B cell (primary cell): ENCODE results near the gene PTPRM. TPM values are rescaled to one million over a fixed set of nuclear protein-coding genes. Genes with fewer than 3 reads are reported as not detected.
"Not testable (repeated sequence)": the region's sequence is repeated elsewhere in the genome, so short reads cannot be mapped to it uniquely, and the experiment has no call there.

Source experiments
- ATAC-seq: fragments of 200-7000 bp; cut with Tn5 transposase; one replicate; pipeline ENCODE4 v1.10.0; 2021; ENCODE audit warnings: low read depth, mild to moderate bottlenecking, moderate number of reproducible peaks, moderate library complexity
- CTCF ChIA-PET: fragments of 350-600 bp; sonication (Branson Sonifier 250); formaldehyde crosslinking; loops from one replicate; lab custom pipeline; 2021; ENCODE audit warnings: antibody characterized with exemption, inconsistent platforms; lab: Charles Lee
- POLR2A ChIA-PET: fragments of 350-600 bp; sonication (Branson Sonifier 250); formaldehyde crosslinking; loops from one replicate; lab custom pipeline; 2021; ENCODE audit warnings: antibody characterized with exemption; lab: Charles Lee
- DNase-seq: peaks from one replicate; pipeline ENCODE4 v3.0.0; 2013
- H2AFZ ChIP-seq: 2 replicates; pipeline ENCODE4 v1.6.1; 2012; ENCODE audit warnings: mild to moderate bottlenecking, low read depth, low read length; ENCODE audit not compliant: insufficient read depth, poor library complexity, severe bottlenecking
- H3K27ac ChIP-seq, 2 donors: 1 replicate in 1 of 2; 2 replicates in 1 of 2; pipeline ENCODE4 v1.5.1; 2012 to 2013; ENCODE audit warnings: low read length in 2 of 2, mild to moderate bottlenecking in 2 of 2, moderate library complexity in 1 of 2
- H3K27me3 ChIP-seq, 4 experiments: fragments of 200-600 bp in 1 of 4; sonication (generic) in 1 of 4; replicated peaks in 1 of 4; 1 replicate in 2 of 4; 2 replicates in 2 of 4; pipeline versions ENCODE4 v1.6.1 to v1.7.0; 2013 to 2016; ENCODE audit warnings: low read length in 3 of 4, mild to moderate bottlenecking in 2 of 4, mixed read lengths in 1 of 4, moderate library complexity in 1 of 4; ENCODE audit not compliant: insufficient read depth in 4 of 4, control insufficient read depth in 3 of 4; ENCODE audit errors: control extremely low read depth in 1 of 4
- H3K36me3 ChIP-seq, 2 experiments: replicated peaks in 1 of 2; 1 replicate in 1 of 2; 2 replicates in 1 of 2; pipeline versions ENCODE4 v1.6.1 to v1.7.1; 2013; ENCODE audit warnings: low read length in 1 of 2; ENCODE audit not compliant: insufficient read depth in 2 of 2, control insufficient read depth in 1 of 2; ENCODE audit errors: control extremely low read depth in 1 of 2, extremely low read depth in 1 of 2
- H3K4me1 ChIP-seq, 2 donors: fragments of 200-600 bp in 1 of 2; sonication (generic) in 1 of 2; 1 replicate in 1 of 2; 2 replicates in 1 of 2; pipeline versions ENCODE4 v1.5.1 to v1.6.1; 2013 to 2017; ENCODE audit warnings: low read length in 2 of 2; ENCODE audit not compliant: control insufficient read depth in 2 of 2, insufficient read depth in 2 of 2
- H3K4me2 ChIP-seq: replicated peaks from 2 replicates; pipeline ENCODE3; 2012; ENCODE audit warnings: mild to moderate bottlenecking, low read depth, low read length; ENCODE audit not compliant: poor library complexity, severe bottlenecking
- H3K4me3 ChIP-seq, 5 experiments: fragments of 200-600 bp in 1 of 5; sonication (generic) in 1 of 5; 1 replicate in 3 of 5; 2 replicates in 2 of 5; pipeline versions ENCODE4 v1.5.1 to v1.7.0; 2011 to 2016; ENCODE audit warnings: low read length in 4 of 5, mild to moderate bottlenecking in 4 of 5, low read depth in 2 of 5, control low read depth in 1 of 5, moderate library complexity in 1 of 5; ENCODE audit not compliant: insufficient read depth in 1 of 5; ENCODE audit errors: control extremely low read depth in 1 of 5, extremely low read depth in 1 of 5
- H3K79me2 ChIP-seq: fragments of 200-600 bp; sonication (generic); one replicate; pipeline ENCODE4 v1.6.0; 2016; ENCODE audit warnings: low read length; ENCODE audit not compliant: control insufficient read depth, insufficient read depth
- H3K9ac ChIP-seq: fragments of 200-600 bp; sonication (generic); 2 replicates; pipeline ENCODE4 v1.6.1; 2017; ENCODE audit warnings: mild to moderate bottlenecking, low read length, moderate library complexity
- H3K9me3 ChIP-seq, 3 donors: one replicate each; pipeline versions ENCODE4 v1.6.1 to v1.7.1; 2013; ENCODE audit warnings: low read length in 2 of 3; ENCODE audit not compliant: control insufficient read depth in 2 of 3, insufficient read depth in 1 of 3; ENCODE audit errors: control extremely low read depth in 1 of 3
- H4K20me1 ChIP-seq: 2 replicates; pipeline ENCODE4 v1.6.0; 2012; ENCODE audit warnings: mild to moderate bottlenecking, low read length; ENCODE audit not compliant: insufficient read depth, control insufficient read depth, poor library complexity, severe bottlenecking
- H3K27ac Mint-ChIP-seq: one replicate; pipeline ENCODE4 v1.8.0; 2021; ENCODE audit warnings: mixed read lengths
- H3K27me3 Mint-ChIP-seq: one replicate; pipeline ENCODE4 v1.8.0; 2021; ENCODE audit warnings: mixed read lengths
- H3K4me1 Mint-ChIP-seq: one replicate; pipeline ENCODE4 v1.8.0; 2021; ENCODE audit warnings: mixed read lengths
- H3K4me3 Mint-ChIP-seq: one replicate; pipeline ENCODE4 v1.8.0; 2021; ENCODE audit warnings: mixed read lengths
- H3K9me3 Mint-ChIP-seq: one replicate; pipeline ENCODE4 v1.8.0; 2022; ENCODE audit warnings: mixed read lengths; ENCODE audit not compliant: insufficient read depth
- EZH2 ChIP-seq: IDR thresholded peaks from 2 replicates; pipeline ENCODE4 v1.6.1; 2012; ENCODE audit warnings: borderline replicate concordance, low read depth, mild to moderate bottlenecking, moderate library complexity, low read length; ENCODE audit not compliant: insufficient read depth, poor library complexity, severe bottlenecking
- WGBS: methylation state at CpG from one replicate; pipeline ENCODE4 v1.1.5; 2013; ENCODE audit warnings: missing lambda C conversion rate; ENCODE audit not compliant: insufficient coverage; 5-methylcytosine and 5-hydroxymethylcytosine counted together
- intact Hi-C: fragments of 100-400 bp; cut with micrococcal nuclease; formaldehyde crosslinking; loops from one replicate; pipeline ENCODE4 v1.10.0; 2022
- polyA plus RNA-seq: library from polyadenylated mRNA; depleted of rRNA; stranded (reverse); fragments of >200 nt; gene quantifications from 2 replicates; pipeline ENCODE4 v1.2.3, GENCODE V29; 2012
- total RNA-seq, 2 donors: library from RNA; stranded (reverse); fragments of 120-200 nt in 1 of 2; gene quantifications; 1 replicate in 1 of 2; 2 replicates in 1 of 2; pipeline versions ENCODE4 v1.2.3 to v1.2.4, GENCODE V29; 2013 to 2022
- TF ChIP-seq, protein P1 (sequence below): fragments of 200-600 bp; IDR thresholded peaks from one replicate; pipeline ENCODE4 v1.8.0; 2022; ENCODE audit warnings: antibody characterized with exemption, mild to moderate bottlenecking

The PTPRM gene
- total and polyA plus RNA-seq, 2 donors (not counting 1 experiment from before 2014, with no cell fraction given): 0.20 to 0.89 TPM

DNA sequence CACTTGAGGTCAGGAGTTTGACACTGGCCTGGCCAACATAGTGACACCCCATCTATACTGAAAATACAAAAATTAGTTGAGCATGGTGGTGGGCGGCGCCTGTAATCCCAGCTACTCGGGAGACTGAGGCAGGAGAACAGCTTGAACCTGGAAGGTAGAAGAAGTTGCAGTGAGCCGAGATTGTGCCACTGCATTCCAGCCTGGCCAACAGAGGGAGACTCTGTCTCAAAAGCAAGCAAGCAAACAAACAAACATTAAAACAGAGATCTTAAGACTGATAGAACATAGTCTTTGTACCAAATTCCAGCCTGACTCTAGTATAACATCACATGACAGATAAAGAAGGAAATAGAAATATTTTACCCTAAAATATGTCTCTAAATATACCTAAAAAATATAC is 168.1 kb downstream of the PTPRM start:
- H3K27ac Mint-ChIP-seq: no peak overlapping the region
- no peak overlapping the region for H2AFZ ChIP-seq
- no peaks in the 10 kb centered on the region for H3K27me3 Mint-ChIP-seq
- H3K4me1 ChIP-seq: no peaks in the 10 kb centered on the region
- H3K79me2 ChIP-seq: no peaks in the 10 kb centered on the region
- H3K36me3 ChIP-seq: no peaks in the 10 kb centered on the region
- no peak for ATAC-seq
- CTCF ChIA-PET: no interaction called here
- intact Hi-C loops: no loop called here
- no peaks in the 10 kb centered on the region for H3K4me1 Mint-ChIP-seq
- WGBS: 60% methylated on average over 1 of the region's 4 CpGs
- no peak overlapping the region for H3K4me3 Mint-ChIP-seq
- no peak for TF ChIP-seq EZH2
- TF ChIP-seq, protein P1, sequence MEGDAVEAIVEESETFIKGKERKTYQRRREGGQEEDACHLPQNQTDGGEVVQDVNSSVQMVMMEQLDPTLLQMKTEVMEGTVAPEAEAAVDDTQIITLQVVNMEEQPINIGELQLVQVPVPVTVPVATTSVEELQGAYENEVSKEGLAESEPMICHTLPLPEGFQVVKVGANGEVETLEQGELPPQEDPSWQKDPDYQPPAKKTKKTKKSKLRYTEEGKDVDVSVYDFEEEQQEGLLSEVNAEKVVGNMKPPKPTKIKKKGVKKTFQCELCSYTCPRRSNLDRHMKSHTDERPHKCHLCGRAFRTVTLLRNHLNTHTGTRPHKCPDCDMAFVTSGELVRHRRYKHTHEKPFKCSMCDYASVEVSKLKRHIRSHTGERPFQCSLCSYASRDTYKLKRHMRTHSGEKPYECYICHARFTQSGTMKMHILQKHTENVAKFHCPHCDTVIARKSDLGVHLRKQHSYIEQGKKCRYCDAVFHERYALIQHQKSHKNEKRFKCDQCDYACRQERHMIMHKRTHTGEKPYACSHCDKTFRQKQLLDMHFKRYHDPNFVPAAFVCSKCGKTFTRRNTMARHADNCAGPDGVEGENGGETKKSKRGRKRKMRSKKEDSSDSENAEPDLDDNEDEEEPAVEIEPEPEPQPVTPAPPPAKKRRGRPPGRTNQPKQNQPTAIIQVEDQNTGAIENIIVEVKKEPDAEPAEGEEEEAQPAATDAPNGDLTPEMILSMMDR: no peak
- no peaks in the 10 kb centered on the region for H3K9me3 Mint-ChIP-seq
- H3K27me3 ChIP-seq: no peaks in the 10 kb centered on the region
- no peak overlapping the region for H3K4me2 ChIP-seq
- POLR2A ChIA-PET: no interaction called here
- DNase-seq: no peak
- no peak overlapping the region for H3K9ac ChIP-seq
- no peak overlapping the region for H3K27ac ChIP-seq
- no peak overlapping the region for H3K4me3 ChIP-seq
- H4K20me1 ChIP-seq: no peaks in the 10 kb centered on the region
- peaks cover 0 to 3% (median 0%) of the 10 kb centered on the region in 3 donors for H3K9me3 ChIP-seq

DNA sequence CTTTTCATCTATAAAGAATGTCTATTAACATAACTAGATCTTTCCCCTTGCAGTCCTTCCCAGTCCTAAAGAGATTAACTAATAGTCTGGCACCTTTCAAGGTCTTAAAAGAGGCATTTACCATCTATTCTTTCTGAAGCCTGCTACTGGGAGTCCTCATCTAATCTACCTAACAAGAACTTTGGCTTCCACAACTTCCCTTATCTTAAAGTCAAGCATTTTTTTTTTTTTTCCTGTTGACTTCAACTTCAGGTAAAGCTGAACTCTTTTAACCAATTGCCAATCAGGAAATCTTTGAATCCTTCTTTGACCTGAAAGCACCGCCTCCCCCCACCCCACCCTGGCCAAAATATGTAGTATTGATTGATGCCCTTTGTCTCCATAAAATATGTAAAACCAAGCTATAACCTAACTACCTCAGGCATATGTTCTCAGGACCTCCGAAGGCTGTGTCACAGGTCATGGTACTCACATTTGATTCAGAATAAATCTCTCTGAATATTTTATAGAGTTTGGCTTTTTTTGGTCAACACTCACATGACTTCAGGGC is 168.6 kb downstream of the PTPRM start:
- no peaks in the 10 kb centered on the region for H3K27me3 ChIP-seq
- H3K27ac ChIP-seq: no peak overlapping the region
- WGBS: no CpG with 5 or more reads among the region's 2 CpGs
- no peaks in the 10 kb centered on the region for H3K4me1 ChIP-seq
- intact Hi-C loops: no loop called here
- Mint-ChIP-seq H3K4me3 (no peak overlapping the region), H3K9me3 (no peaks in the 10 kb centered on the region), H3K4me1 (no peaks in the 10 kb centered on the region), H3K27me3 (no peaks in the 10 kb centered on the region), H3K27ac (no peak overlapping the region)
- no peak overlapping the region for H3K4me3 ChIP-seq
- H3K9ac ChIP-seq: no peak overlapping the region
- H3K4me2 ChIP-seq: no peak overlapping the region
- peaks cover 0 to 3% (median 0%) of the 10 kb centered on the region in 3 donors for H3K9me3 ChIP-seq
- DNase-seq (no peak), ATAC-seq (no peak)
- no peak overlapping the region for H2AFZ ChIP-seq
- H4K20me1 ChIP-seq: no peaks in the 10 kb centered on the region
- no peak for TF ChIP-seq EZH2
- TF ChIP-seq, protein P1: no peak
- no peaks in the 10 kb centered on the region for H3K79me2 ChIP-seq
- no peaks in the 10 kb centered on the region for H3K36me3 ChIP-seq
- ChIA-PET POLR2A (no interaction called here), CTCF (no interaction called here)

DNA sequence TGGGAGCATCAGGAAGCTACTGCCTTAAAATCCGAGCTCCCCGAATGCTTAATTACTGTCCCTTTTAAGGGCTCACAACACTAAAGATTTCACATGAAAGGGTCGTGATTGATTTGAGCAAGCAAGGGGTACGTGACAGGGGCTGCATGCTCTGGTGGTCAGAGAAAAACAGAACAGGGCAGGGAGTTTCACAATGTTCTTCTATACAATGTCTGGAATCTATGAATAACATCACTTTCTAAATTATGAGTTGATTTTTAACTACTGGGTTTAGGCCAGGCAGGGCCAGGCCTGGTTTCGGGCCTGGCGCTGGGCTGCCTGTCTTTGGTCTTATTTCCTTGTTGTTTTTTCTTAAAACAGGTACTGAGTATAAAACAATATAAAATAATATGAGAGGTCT is 169.4 kb downstream of the PTPRM start:
- H3K4me1 ChIP-seq, H3K79me2 ChIP-seq, H3K4me1 Mint-ChIP-seq, H4K20me1 ChIP-seq, H3K4me2 ChIP-seq, H3K27ac ChIP-seq, H3K27ac Mint-ChIP-seq, H3K4me3 ChIP-seq, CTCF ChIA-PET, H3K36me3 ChIP-seq, H3K9ac ChIP-seq, H3K9me3 ChIP-seq, H2AFZ ChIP-seq, H3K27me3 ChIP-seq, DNase-seq, intact Hi-C loops, H3K9me3 Mint-ChIP-seq, H3K27me3 Mint-ChIP-seq, ATAC-seq, POLR2A ChIA-PET, H3K4me3 Mint-ChIP-seq: not testable (repeated sequence)
- WGBS: 100% methylated on average over 2 of the region's 6 CpGs
